BJ (cell line): ENCODE measurements around the gene ZNF337. TPM values are rescaled to one million over a fixed set of nuclear protein-coding genes. Genes with fewer than 3 reads are reported as not detected.
"Not testable (repeated sequence)": the region's sequence is repeated elsewhere in the genome, so short reads cannot be mapped to it uniquely, and the experiment has no call there.

Experiments
- CTCF ChIA-PET: fragments of 350-600 bp; formaldehyde crosslinking; extraction: SDS; loops from one replicate; lab custom pipeline; 2021; ENCODE audit warnings: antibody characterized with exemption, inconsistent platforms; lab: Yijun Ruan, JAX
- POLR2A ChIA-PET: fragments of 300-600 bp; sonication (Branson Sonifier 250); formaldehyde crosslinking; extraction: SDS; loops from one replicate; lab custom pipeline; 2021; ENCODE audit warnings: antibody characterized with exemption; lab: Charles Lee
- DNase-seq: peaks from one replicate; pipeline ENCODE4 v3.0.0-alpha.2; 2011; ENCODE audit warnings: low read depth
- H3K27me3 ChIP-seq: 2 replicates; pipeline ENCODE4 v1.6.0; 2011; ENCODE audit warnings: low read length; ENCODE audit not compliant: control insufficient read depth, insufficient read depth
- H3K36me3 ChIP-seq: 2 replicates; pipeline ENCODE4 v1.5.1; 2011; ENCODE audit warnings: low read length; ENCODE audit not compliant: control insufficient read depth, insufficient read depth
- H3K4me3 ChIP-seq: 2 replicates; pipeline ENCODE4 v1.5.1; 2011; ENCODE audit warnings: low read depth, mild to moderate bottlenecking, control low read depth, low read length
- polyA plus RNA-seq: library from polyadenylated mRNA; depleted of rRNA; stranded (reverse); fragments of >200 nt; gene quantifications from 2 replicates; pipeline ENCODE4 v1.2.3, GENCODE V29; 2011
- TF ChIP-seq, protein P1 (sequence below): IDR thresholded peaks from 2 replicates; pipeline ENCODE4 v1.5.1; 2011; ENCODE audit warnings: low read depth, mild to moderate bottlenecking, control low read depth, inconsistent platforms, low read length, moderate library complexity; ENCODE audit not compliant: insufficient read depth

Gene ZNF337
- polyA plus RNA-seq, 1 experiment: 8.2 TPM

DNA sequence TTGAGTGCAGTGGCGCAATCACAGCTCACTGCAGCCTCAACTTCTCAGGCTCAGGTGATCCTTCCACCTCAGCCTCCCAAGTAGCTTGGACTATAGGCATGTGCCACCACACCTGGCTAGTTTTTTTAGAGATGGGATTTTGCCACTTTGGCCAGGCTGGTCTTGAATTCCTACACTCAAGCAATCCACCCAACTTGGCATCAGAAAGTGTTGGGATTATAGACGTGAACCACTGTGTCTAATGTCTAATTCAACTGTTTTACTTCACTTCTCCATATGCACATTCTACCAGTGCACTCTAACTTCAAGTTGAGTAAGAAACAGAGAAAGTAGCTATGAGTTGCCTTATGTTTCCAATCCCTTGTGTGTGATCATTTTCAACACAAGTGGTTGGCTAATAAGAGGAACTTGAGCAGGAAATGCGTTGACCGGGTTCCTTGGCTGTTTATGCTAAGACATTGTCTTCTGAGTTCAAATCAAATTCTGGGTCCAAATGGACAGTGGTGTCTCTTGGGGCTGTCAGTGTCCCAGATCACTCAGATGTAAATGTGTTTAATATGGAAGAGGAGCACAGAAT, 23.9 kb downstream of the ZNF337 start:
- ChIA-PET POLR2A (no interaction called here), CTCF (no interaction called here)
- H3K36me3 ChIP-seq: peaks cover 16% of the 10 kb centered on the region
- no peak overlapping the region for H3K4me3 ChIP-seq
- no peaks in the 10 kb centered on the region for H3K27me3 ChIP-seq
- DNase-seq: no peak
- TF ChIP-seq, protein P1, sequence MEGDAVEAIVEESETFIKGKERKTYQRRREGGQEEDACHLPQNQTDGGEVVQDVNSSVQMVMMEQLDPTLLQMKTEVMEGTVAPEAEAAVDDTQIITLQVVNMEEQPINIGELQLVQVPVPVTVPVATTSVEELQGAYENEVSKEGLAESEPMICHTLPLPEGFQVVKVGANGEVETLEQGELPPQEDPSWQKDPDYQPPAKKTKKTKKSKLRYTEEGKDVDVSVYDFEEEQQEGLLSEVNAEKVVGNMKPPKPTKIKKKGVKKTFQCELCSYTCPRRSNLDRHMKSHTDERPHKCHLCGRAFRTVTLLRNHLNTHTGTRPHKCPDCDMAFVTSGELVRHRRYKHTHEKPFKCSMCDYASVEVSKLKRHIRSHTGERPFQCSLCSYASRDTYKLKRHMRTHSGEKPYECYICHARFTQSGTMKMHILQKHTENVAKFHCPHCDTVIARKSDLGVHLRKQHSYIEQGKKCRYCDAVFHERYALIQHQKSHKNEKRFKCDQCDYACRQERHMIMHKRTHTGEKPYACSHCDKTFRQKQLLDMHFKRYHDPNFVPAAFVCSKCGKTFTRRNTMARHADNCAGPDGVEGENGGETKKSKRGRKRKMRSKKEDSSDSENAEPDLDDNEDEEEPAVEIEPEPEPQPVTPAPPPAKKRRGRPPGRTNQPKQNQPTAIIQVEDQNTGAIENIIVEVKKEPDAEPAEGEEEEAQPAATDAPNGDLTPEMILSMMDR: no peak

DNA sequence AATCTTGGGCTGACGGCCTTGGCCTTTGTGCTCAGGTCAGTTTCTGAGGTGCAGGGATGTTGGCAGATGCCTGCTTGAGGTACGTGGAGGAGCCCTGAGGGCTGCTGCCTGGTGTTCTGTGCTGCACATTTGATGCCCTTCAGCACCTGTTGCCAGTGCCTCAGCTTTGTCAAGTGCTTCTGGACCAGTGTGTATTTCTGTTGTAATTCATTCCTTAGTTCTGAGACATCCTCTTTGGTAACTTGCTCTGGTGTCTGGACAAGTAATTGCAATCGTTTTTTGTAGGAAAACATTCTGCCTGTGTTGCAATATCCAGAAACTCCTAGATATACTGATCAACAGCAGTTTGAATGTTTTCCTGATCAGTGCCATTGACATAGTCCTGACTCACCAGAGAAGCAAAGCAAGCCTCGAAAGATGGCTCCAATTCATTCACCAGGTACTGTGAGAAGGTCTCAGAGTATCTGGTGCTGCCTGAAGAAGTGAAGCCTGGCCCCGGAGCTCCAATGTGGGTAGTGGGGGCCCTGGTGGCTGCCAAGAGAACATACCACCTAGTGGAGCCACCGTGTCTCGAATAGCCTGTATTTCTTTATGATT, 26.7 kb downstream of the ZNF337 start:
- H3K4me3 ChIP-seq: no peak overlapping the region
- peak; percentile 53 for DNase-seq
- peaks cover 4% of the 10 kb centered on the region for H3K36me3 ChIP-seq
- no peaks in the 10 kb centered on the region for H3K27me3 ChIP-seq
- POLR2A ChIA-PET: no interaction called here
- CTCF ChIA-PET: no interaction called here
- TF ChIP-seq, protein P1: 0 out of 2 replicates have a peak, but pooled peaks have one; percentile 38

DNA sequence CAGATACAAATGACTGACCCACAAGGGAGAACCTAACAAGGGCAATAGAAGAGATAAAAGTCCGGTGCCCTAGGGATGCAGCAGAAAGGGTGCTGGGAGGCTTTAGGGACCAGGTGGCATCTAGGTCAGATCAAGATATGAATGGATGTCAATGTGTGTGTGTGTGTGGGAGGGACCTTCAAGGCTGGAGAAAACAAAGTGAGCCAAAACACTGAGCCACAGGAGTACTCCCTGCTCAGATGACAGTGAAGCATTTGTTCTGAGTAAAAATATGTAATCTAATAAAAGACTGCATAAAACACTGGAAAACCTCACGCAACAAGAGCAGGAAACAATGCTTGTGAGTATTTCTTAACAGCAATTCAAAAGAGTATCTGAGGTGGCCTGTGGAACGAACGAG, 28.2 kb downstream of the ZNF337 start:
- CTCF ChIA-PET: no interaction called here
- POLR2A ChIA-PET: no interaction called here
- H3K4me3 ChIP-seq: no peak overlapping the region
- no peaks in the 10 kb centered on the region for H3K27me3 ChIP-seq
- H3K36me3 ChIP-seq: no peaks in the 10 kb centered on the region; the same call in 1 of the 2 replicates
- DNase-seq: no peak
- TF ChIP-seq, protein P1: no peak

DNA sequence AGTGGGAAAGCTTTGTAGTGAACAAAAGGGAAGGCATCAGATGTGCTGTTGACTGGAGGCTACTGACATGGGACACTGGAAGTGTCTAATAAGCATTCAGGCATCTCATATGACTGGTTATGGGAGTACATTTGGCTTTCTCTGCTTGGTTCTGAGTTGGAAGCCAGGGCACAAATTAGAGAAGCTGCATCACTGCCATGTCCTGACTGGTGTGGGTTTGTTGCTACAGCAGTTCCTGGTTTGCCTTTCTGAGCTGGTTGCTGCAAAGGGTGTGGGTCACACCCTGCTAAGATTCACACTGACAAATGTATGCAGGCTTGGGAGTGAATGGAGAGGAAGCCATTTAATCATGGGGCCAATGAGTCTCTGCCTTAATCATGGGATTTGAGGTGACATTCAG, 36.7 kb downstream of the ZNF337 start:
- Histone ChIP-seq H3K27me3 (no peaks in the 10 kb centered on the region), H3K4me3 (no peak overlapping the region), H3K36me3 (no peaks in the 10 kb centered on the region)
- ChIA-PET CTCF (no interaction called here), POLR2A (no interaction called here)
- no peak for DNase-seq
- TF ChIP-seq, protein P1: no peak

DNA sequence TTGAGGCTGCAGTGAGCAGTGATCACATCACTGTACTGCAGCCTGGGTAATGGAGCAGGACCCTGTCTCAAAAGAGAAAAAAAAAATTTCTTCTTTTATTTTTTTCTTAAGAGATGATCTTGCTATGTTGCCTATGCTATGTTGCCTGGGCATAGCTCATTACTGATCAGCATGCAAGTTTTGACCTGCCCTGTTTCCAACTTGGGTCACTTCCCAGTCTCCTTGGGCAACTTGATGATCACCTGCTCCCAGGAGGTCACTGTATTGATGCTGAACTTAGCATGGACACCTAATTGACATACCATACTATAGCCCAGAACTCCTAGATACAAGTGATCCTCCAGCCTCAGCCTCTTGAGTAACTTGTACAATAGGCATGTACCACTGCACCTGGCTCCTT, 42.2 kb downstream of the ZNF337 start:
- POLR2A ChIA-PET: no interaction called here
- Histone ChIP-seq H3K27me3 (no peaks in the 10 kb centered on the region), H3K4me3 (no peak overlapping the region), H3K36me3 (no peaks in the 10 kb centered on the region)
- CTCF ChIA-PET: interaction anchor here (0.6 kb wide), 1 partner anchor 9 kb away, joined by 3 read pairs; no protein-coding TSS in a partner anchor
- DNase-seq: no peak
- TF ChIP-seq, protein P1: no peak

DNA sequence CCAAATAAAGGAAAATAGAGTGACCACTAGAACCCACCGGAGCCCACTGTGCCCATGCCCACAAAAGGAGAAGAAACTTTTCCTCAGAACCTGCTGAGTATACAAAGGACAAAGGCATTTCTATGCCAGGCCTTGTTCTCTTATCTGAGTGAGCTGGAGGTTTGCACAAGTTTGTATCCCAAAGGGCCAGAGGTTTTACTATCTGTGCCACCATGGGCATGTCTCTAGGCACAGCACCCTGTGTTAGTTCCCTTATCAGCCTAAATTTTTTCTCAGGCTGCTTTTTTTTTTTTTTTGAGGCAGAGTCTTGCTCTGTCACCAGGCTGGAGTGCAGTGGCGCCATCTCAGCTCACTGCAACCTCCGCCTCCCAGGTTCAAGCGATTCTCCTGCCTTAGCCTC, 43.8 kb downstream of the ZNF337 start:
- DNase-seq, POLR2A ChIA-PET, H3K27me3 ChIP-seq: not testable (repeated sequence)

More for the DNA sequence above, 43.8 kb downstream of the ZNF337 start:
- H3K36me3 ChIP-seq, CTCF ChIA-PET, H3K4me3 ChIP-seq: not testable (repeated sequence)
